Brain pericyte (primary cell): ENCODE data around the gene ERC1.

Experiments used
- DNase-seq: peaks from one replicate; pipeline ENCODE4 v3.0.0-alpha.2; 2012; ENCODE audit warnings: low read depth, low spot score

The ERC1 gene

DNA sequence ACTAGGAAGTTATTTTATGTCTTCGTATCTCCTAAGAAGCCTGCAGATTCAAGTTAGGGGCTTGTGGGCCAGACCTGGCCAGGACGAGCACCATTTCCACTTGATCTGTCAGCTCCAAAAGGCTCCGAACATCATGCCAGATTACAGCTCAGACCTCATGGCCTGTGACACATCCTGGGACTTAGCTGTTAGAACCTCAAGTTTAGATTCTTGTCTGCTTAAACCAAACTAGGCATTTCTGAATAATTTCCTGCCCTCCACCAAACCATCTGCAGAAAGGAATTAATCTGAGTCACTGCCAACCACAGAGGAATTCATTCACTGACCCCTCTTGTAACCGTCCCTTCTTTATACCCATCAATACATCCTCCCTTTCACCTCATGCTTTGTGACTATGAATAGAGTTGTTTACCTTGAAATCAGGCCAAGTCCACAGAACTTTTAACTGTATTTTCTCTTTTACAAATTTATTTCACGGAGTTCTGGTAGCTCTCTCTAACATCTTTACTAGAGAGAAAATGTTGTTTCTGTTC is 483.1 kb downstream of the ERC1 start:
- peak; percentile 70 for DNase-seq

GRCh38 chr12:1474574-1475153 is 483.6 kb downstream of the ERC1 start:
- DNase-seq = peak; percentile 83

DNA sequence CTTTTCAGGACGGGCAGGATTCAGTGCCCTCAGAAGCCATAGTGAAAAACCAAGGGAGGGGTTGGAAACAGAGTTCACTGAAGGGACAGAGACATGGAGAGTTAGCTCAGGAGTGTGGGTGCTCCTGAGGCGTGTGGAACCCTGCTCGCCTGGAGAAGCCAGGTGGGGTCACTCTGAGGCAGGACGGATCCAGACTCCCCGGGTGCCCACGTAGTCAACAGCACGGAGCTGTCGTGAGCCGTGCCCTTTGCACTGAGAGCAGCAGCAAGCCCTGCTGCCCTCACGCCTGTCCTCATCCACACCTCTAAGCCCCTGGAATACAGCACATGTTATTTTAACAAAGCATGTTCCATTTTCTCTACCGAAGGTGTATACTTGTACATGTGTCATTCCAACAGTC is 488.6 kb downstream of the ERC1 start:
- no peak for DNase-seq

GRCh38 chr12:1481326-1481725 is 490.3 kb downstream of the ERC1 start:
- DNase-seq = no peak

GRCh38 chr12:1481906-1482305 is 490.9 kb downstream of the ERC1 start:
- DNase-seq = no peak

GRCh38 chr12:1488908-1489381 is 497.9 kb downstream of the ERC1 start:
- DNase-seq = no peak

- no peak for DNase-seq
These were observed 501.1 kb downstream of the ERC1 start for GRCh38 chr12:1491983-1492697.

GRCh38 chr12:1493781-1494565 is 502.9 kb downstream of the ERC1 start:
- DNase-seq = no peak

GRCh38 chr12:1494856-1495255 is 503.8 kb downstream of the ERC1 start:
- no peak for DNase-seq

DNA sequence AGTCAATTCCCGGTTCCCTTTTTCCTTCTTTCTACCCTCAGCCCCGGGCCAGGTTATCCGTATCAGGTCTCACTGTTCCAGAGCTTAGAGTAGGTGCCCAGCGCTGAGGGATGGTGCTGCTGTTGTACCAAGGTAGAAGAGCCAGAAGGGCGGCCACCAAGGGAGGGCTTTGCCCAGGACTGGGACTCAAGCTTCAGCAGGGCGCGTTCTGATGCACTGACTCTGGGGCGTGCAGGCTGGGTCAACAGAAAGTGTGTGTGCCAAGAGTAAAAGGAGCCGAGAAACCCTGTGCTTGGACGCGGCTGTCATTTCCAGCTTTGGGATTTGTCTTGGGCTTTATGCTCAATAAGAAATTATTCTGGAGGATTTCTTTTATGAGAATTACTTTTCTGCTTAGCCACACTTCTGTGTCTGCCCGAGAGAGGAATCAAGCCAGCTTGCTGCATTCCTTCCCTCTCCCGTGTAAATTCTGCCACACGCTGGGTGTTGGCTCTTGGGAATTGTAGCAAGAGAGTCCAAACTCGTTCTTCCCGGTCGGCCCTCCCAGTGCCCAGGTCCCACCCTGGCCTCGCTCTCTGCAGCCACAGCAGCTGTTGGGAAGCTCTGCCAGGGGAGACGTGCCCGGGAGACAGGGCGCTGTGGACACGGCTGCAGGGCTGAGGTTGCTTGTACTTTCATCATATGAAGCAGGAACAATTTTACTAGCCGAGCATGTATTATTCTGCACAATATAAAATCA is 505.3 kb downstream of the ERC1 start:
- no peak for DNase-seq

- DNase-seq = no peak
These were observed 506.1 kb downstream of the ERC1 start for GRCh38 chr12:1497161-1497560.

- no peak for DNase-seq
These were observed 507.2 kb downstream of the ERC1 start for GRCh38 chr12:1498199-1498740.

GRCh38 chr12:1499351-1499750 is 508.3 kb downstream of the ERC1 start:
- no peak for DNase-seq

- DNase-seq = no peak
These were observed 509.2 kb downstream of the ERC1 start for GRCh38 chr12:1500095-1500801.

- no peak for DNase-seq
These were observed 510.0 kb downstream of the ERC1 start for GRCh38 chr12:1501001-1501400.

- no peak for DNase-seq
These were observed 510.8 kb downstream of the ERC1 start for GRCh38 chr12:1501695-1502378.

GRCh38 chr12:1502379-1502720 is 511.3 kb downstream of the ERC1 start:
- DNase-seq = no peak

GRCh38 chr12:1502831-1503230 is 511.8 kb downstream of the ERC1 start:
- DNase-seq = no peak

DNA sequence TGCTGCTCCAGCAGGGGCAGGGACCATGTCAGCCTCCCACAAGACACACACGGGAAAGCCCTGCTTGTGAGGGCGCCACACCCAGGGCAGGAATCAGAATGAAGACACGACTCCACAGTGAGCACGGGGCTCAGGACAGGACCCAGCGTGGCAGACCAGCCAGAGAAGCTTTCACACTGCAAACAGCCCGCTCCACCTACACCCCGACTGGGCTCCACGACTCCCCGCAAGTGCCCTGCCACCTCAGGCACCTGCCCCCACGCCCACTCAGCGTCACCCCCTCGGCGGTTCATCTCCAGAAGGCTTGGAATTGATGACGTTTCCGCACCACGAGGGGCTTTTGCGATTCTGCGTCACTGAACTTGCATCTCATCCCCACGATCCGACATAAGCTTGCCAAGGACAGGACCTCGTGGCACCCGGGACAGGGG is 512.3 kb downstream of the ERC1 start:
- DNase-seq = no peak

DNA sequence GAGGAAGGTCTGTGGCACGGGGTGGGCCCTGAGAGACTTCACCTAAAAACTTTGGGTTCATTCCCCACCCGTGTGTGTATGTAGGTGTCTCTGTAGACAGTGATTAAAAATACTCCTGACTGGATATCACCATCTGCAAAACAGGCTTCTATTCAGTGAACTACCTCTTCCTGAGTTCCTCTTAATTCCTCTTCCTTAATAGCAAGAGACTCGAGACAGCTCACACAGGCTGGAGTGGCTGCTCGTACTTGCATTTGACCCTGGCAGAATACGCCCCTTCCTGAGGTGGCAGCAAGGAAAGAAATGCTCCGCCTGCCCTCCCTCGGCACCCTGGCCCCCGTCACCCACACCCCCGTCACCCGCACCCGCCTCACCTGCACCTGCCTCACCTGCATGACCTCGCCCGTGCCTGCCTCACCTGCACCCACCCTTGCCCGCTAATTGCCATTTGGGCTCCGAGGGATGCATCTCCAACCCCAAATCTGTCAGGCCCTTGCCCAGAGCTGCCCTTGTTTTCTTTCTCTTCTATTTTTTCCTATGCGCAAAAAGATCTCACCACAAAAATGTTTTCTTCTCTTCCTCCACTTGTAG is 513.4 kb downstream of the ERC1 start:
- no peak for DNase-seq
